Cortex of kidney (tissue), 1 donor: ENCODE measurements around the gene FADS2.

Experiments used
- DNase-seq: peaks from one replicate; lab custom pipeline; 2025; lab: John Stamatoyannopoulos, UW

The FADS2 gene

DNA sequence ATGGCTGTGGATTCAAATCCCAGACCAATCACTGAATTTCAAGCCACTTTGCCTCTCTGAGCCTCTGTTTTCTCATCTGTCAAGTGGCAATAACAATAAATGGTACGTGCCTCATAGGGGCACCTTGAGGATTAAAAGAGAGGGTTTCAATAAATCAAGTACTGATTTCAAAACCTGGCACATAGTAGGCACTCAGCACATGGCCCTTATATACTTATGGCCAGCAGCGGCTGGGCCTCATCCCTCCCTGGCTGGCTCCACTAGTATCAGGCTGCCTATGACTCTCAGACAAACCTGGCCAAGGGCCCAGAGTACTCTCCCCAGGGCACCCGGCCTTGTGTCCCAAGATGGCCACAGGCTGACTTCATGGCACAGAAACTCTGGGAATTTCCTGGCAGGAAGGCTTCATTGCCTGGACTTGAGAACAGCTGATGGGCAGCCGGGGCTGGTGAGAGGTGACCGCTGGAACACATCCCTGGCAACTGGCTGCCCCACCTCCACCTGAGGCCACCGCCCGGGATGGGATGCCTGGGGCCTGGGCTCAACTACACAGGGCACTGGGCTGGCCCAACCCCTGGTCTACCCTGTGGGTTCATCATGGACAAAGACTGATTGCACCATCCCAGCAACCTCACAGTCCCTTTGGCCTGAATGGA lies 59.9 kb downstream of the FADS2 start:
- no peak for DNase-seq

DNA sequence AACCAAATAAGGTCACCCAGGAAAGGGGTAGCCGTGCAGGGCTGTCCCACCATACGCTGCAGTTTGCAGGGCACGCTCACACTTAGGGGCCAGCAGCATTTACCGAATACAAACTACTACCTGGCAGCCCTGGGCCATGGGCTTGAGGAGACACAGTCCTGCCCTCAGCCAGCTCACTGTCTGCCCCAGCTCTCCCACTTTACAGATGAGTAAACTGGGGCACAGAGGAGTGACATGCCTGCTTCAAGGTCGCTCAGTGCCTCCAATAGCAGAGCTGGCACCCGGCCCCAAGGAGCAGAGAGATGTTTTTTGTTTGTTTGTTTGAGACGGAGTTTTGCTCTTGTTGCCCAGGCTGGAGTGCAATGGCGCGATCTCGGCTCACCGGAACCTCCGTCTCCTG lies 60.5 kb downstream of the FADS2 start:
- DNase-seq, result no peak

DNA sequence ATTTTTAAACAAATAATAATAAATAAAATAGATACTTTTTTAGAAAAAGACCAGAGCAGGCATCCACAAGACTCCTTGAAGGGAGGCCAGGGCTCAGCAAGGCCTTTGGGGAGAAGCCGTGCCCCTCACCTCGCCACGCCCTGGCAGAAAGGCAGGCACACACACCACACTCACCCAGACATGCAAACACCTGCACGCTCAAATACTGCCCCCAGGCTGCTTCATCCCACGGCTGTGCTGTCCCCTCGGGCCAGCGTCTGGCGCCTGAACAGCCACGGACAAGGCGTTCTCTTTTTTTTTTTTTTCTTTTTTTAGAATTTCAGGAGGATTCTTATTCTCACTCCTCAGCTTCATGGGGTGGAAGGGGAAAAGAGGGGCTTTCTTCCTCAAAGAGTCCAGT lies 61.7 kb downstream of the FADS2 start:
- DNase-seq, result no peak

DNA sequence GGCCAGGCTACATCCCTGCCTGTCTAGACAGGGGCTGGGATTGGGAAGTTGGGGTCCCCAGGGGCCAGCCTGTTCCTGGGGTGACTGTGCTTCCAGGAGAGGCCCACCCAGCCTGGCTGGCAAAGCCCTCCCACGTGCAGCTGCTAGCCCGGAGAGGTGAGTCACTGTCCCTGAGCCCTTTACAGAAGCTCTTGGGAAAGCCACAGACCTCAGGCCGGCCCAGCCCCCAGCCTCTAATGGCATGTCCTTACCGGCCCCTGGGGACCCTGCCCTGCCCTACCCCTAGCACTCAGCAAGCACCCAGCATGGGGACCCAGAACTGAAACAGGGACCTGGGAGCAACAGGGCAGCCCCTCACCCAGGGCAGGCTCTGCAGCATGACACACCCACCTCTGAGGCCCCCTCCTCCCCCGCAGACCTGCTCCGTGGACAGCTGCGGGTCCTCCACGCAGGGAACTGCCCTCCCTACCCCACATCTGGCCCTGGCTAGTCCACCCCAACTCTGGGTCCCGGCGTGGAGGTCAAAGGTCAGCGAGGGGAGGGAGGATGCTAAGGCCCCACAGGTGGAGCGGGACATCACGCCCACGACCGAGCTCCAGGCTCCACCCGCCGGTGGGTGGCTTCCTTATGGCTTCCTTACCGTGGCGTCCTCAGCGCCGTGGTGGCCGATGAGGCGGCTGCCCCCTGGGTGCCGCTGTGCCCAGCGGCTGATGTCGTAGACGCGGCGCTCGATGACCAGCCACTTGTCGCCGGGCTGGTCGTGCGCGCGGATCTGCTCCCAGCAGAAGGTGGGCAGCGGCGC lies 62.6 kb downstream of the FADS2 start:
- DNase-seq, result no peak

DNA sequence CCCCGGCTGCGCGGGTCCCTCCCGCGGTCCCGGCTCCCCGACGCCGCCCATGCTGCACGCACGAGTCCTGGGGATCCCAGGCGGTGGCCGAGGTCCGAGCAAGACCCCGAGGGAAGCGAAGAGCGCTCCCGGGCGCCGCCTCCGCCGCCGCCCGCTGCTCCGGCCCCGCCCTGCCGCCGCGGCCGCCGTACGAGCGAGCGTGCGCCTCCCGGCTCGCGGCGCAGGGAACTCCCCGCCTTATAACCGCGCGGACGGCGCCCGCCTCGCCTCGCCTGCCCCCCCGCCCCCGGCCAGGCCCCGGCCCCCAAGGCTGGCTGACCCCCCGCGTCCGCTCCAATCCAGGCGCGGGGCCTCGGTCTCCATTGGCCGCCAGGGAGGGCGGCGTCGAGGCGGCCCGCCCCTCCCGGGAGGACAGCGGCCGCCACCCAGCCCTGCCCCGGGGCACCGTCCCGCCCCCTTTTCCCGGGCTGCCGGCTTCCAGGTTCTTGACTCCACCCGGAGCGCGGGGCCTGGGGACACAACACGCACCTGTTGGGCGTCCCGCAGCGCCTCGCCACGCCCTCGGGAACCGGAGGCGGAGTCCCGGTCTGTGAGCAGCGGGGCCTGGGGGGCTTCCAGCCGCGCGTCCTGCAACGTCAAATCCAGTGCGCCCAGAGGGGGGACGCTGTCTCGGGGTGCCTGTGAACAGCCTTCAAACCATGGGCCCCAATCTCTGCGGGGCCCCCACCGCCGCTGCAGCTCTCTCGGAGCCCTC lies 63.4 kb downstream of the FADS2 start, which contains the start of gene FADS3:
FADS3 (minus strand) TSS at position 215 of the 754 bp plus-strand sequence; CDS start at position 51, 164 bp downstream.
- no peak for DNase-seq

DNA sequence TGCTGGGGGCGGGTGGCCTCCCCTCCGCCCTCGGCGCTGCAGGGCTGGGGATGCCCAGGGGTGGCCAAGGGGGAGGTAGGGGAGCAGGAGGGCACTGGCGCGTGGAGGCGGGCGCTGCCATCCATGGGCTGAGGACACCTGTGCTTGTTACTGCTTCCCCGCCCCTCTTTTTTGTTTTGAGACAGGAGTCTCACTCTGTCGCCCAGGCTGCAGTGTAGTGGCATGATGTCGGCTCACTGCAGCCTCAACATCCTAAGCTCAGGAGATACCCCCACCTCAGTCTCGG lies 63.9 kb downstream of the FADS2 start:
- DNase-seq, result no peak

DNA sequence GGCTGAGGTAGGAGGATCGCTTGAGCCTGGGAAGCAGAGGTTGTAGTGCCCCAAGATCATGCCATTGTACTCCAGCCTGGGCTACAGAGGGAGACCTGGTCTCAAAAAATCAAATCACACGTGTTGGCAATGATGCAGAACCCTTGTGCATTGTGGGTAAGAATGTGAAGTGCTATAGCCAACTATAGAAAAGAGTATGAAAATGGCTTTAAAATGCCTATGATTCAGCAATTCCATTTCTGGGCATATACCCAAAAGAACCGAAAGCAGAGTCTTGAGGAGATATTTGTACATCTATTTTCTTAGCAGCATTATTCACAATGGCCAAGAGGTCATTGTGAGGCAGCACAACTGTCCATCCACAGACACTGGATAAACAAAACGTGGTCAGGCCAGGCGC lies 65.9 kb downstream of the FADS2 start:
- no peak for DNase-seq

DNA sequence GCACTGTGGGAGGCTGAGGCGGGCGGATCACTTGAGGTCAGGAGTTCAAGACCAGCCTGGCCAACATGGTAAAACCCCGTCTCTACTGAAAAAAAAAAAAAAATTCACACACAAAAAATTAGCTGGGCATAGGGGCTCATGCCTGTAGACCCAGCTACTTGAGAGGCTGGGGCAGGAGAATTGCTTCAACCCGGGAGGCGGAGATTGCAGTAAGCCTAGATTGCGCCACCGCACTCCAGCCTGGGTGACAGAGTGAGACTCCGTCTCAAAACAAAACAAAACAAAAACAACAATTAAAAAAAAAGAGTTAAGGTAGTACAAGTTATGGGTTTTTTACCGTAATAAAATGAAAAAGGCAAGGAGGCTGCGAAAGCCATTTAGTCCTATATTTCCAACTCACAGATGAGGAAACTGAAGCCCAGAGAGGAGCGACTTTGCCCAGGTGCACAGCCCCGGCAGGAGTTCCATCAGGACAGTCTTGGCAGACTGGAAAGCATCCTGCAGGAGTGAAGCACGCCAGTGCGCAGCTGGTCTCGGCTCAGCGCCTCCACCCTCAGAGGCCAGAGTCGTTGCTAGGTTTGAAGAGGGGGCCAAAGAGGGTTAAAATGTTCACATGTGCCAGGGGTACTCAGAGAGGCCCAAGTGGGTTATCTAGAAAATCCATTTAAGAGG lies 67.1 kb downstream of the FADS2 start:
- DNase-seq, result no peak

DNA sequence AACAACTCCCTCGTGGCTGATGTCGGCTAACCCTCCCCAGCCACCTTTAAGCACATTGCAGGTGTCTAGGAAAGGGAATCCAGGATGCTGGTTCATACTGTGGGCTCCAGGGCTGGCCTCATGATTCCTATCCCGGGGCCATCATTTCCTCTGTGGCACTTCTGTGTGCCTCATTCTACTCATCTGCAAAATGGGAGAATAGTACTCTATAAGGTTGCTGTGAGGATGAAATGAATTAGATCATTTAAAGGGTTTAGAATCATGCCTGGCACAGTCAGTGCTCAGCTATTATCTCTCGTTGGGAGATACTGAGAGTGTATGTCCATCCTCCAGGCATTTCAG lies 67.6 kb downstream of the FADS2 start:
- DNase-seq, result no peak

DNA sequence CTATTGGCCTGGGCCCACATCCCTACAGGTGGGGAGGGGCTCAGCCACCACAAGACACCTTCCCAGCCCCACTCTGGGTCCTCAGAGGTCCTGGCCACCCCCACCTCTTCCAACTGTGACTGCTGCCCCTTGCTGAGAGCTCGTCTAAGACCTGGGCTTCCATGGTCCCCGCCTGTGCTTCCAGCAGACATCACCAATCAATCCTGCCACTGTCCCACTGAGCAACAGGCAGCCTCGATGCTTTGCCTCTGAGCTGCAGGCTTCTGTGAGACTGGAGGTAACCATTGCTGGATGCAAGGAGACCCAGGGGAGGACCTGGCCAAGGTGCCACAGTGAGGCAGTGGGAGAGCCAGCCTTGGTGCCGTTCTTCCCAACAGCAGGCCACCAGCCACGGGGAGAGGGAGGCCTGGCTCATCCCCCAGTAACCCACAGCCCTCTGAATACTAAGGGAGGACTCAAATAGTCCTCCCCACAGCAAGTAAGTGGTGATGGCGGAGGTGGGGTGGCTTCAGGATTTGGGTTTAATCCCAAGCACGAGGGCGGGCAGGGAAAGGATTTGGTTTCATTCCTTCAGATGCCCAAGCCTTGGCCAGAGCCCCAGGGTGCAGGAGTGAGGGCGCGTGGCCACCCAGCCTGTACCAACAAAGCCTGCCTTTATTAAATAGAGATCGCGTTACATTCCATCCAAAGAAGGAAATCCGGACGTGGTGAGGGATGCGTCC lies 68.7 kb downstream of the FADS2 start:
- DNase-seq, result no peak

DNA sequence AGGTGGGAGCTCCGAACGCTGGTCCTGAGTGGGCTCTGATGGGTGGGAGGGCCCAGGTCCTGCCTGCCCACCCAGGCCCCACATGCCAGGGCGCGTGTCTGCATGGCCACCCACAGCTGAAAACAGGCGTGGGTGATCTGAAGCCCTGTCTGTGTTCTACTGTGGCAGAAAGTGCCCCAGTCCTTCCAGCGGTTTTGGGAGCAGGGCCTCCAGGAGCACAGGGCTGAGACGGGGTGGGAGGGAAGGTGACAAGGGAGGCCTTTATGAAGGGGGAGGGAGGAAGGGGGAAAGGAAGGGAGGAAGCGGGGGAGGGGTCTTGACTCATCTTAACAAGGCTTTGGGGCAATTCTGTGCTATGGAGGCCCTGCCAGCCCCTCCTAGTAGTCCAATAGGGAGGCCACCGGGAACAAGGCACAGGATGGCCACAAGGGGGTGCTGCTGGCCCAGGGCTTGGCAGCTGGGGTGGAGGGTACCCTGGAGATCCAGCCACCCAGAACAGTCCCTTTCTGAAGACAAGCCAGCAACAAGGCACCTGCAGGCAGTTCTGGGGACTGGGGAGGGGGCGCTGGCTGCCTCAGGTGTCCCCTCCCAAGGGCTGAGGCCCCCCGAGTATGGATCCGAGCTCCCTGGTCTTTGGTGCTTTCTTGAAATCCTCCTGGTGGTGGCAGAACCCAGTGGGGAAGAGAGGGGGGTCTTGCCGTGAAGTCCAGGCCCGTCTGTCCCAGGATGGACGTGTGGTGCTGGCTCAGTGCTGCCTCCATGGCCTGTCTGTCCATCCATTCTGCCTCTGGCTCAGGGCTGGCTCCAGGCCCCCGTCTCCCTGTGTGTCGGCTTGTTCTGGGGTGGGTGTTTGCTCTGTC lies 69.5 kb downstream of the FADS2 start:
- no peak for DNase-seq

DNA sequence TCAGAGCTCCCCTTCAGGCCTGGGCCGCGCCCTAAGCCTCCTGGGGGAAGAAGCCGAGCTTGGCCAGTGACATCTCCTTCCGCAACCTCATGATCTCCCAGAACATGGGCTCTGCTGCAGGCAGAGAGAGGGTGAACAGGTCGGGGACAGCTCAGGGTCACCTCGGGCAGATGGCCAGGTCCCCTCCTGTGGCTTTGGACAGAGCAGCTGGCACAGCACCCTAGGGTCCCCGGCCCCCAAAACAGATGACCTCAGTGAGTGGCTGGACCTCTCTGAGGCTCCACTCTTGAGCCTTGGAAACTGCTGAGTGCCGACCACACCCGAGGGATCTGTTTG lies 70.1 kb downstream of the FADS2 start:
- no peak for DNase-seq

DNA sequence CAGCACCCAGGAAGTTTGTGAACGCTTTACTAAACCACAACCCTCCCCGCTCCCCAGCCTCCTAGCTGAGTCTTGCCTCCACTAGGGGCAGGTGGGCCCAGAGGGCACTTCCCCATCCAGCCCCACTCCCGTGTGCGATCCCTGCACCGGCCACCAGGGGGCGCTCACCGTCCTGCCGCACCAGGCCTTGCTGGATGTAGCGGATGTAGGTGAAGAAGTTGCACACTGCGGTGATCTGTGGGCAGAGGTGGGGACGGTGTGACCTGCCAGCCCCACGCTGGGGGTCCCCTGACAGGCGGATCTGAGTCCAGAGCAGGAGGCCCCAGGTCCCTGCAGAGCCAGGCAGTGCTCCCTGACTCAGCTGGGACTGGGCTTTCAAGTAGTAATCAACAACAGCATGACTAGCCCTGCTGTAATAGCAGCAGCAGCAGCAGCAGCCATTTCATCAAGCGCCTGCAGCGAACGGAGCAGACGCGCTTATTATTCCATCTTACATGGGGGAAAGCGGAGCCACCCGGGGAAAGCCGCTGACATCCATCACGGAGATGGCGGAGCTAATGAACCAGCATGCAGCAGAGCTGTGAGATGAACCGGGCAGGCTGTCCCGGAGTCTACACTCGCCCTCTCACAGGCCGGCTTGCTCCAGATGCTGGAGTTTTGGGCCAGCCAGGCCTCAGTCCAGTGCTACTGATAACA lies 71.2 kb downstream of the FADS2 start:
- no peak for DNase-seq

DNA sequence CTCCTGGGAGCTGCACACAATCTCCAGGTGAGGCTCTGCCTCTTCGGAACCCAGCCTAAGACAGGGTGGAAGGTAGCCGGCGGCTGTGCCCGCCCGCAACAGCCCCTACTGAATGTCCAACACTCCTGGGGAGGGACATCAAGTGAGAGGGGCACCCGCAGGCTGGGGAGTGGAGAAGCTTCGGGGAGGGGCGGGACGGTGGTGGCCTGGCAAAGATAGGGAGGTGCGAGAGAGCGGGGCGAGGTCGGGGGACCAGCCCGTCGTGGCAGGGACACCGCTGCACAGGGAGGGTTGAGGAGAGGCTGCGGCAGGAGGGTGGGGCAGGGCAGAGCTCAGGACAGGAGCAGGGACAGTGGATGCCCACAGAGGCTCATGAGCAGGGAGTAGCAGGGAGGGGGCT lies 72.2 kb downstream of the FADS2 start:
- DNase-seq, result no peak

DNA sequence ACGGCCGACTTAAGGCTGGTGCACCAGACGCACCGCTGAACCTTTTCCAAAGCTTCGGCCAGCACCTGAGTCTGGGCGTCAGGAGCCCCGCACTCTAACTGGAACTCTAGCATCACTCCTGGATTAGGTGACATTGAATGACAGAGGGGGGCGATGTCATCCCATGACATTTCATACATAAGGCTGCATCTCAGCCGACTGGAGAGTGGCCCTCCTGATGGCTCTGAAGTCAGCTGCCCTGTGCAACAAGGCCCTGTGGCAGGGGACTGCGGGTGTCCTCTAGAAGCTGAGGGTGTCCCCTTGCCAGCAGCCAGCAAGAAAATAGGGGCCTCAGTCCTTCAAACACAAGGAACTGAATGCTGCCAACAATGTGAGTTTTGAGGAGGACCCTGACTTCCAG lies 73.3 kb downstream of the FADS2 start:
- no peak for DNase-seq

DNA sequence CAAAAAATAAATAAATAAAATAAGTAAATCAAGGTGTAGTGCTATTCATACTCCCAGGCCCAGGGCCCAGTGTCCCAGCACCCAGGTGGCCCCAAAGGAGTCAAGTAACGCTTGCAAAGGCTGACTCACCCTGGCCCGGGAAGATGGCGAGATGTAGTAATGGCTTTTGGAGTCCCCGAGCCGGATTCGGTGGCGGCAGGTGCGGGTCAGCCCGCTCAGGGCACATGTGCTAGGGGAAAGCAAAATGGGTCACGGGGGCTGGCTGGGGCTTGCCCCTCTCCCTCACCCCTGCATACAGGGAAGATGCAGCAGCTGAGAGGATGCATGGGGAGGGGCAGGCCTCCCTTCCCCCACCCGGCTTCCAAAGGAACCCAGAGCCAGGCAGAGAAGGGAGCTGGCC lies 74.2 kb downstream of the FADS2 start:
- no peak for DNase-seq

DNA sequence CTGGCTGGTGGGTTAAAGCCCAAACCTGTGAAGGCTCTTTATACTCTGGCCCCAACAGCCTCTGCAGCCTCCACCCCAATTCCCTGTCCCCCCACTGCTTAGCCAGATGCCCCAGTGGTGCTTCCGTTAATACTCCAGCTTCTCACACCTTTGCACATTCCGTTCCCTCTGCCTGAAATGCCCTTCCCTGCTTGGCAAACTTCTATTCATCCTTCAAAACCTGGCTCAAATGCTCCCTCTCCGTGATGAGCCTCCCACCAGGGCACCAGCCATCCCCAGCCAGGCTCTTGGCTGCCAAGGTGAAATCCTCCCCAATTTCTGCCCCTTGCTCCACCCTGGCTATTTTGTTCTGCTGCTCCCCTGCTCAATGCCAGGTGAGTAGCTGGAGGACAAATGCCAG lies 75.7 kb downstream of the FADS2 start:
- DNase-seq, result no peak

DNA sequence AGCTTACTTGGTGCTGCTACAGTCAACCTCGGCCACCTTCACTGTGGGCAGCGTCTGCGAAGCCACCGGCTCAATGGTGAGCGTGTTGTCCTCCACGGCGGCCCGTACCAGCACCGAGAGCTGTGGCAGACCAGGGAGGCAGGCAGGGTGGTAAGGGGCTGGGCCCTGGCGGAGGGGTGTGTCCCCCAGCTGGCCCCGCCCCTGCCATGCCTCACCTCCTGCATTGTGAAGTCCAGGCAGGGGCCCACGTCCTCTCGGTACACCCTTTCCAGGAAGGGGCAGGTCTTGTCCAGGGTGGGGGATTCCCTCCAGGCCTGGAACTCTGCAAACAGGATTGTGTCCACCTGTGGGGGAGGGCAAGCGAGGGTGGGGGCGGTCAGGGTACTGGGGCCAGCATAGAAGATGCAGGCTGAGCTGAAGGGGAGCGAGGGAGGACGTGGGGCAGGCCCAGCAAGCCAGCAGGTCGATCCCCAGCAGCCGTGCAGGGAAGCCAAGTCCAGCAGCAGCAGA lies 76.5 kb downstream of the FADS2 start:
- DNase-seq, result no peak

DNA sequence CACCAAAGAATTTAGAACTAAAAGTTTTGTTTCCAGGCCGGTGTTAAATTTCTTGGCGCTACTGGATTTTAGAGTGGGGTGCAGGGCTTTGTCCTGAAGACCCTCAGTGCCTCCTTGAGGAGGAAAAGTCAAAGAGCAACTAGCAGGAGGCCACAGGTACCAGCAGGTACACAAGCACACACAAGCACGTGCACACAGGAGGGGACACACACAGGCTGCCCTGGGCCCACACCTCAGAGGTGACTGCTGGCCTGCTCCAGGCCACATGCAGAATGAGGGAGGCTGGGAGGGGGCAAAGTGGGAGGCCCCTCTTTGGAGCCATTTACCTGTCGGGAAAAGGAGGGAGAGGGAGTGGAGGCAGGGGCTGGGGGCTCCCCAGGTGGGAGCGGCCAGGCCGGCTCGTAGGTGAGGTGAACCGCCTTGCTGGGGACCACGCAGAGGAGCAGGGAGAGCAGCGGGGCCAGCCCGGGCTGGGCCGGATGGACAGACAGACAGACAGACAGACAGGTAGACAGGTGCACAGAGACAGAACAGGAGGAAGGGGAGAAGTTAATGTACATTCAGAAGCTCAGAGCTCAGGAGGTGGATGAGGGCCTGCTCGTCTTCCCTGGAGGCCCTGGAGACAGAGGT lies 77.1 kb downstream of the FADS2 start:
- no peak for DNase-seq
